ENCODE measurements around the gene CTSV.
A peak's percentile ranks its signal among the peaks of the same experiment; 100 is the strongest.
"Not testable (repeated sequence)": the region's sequence is repeated elsewhere in the genome, so short reads cannot be mapped to it uniquely, and the experiment has no call there.

CTSV gene

GRCh38 chr9:97045300-97045699 lies 6.4 kb upstream of the CTSV start:
- Histone ChIP-seq H3K27ac (ENCODE audit: low read depth, low read length) (no peak overlapping the region), H3K4me1 (ENCODE audit: control insufficient read depth, insufficient read depth, low read length, unreplicated experiment) (no peaks in the 10 kb centered on the region), H3K36me3 (ENCODE audit: insufficient read depth, low read length) (no peaks in the 10 kb centered on the region), H2AFZ (ENCODE audit: low read length, unreplicated experiment) (no peak overlapping the region), H3K4me3 (ENCODE audit: low read depth, low read length) (no peak overlapping the region), H3K27me3 (ENCODE audit: insufficient read depth, low read length) (peaks cover 79% of the 10 kb centered on the region), H3K79me2 (ENCODE audit: control insufficient read depth, insufficient read depth, low read length, unreplicated experiment) (no peaks in the 10 kb centered on the region)

DNA sequence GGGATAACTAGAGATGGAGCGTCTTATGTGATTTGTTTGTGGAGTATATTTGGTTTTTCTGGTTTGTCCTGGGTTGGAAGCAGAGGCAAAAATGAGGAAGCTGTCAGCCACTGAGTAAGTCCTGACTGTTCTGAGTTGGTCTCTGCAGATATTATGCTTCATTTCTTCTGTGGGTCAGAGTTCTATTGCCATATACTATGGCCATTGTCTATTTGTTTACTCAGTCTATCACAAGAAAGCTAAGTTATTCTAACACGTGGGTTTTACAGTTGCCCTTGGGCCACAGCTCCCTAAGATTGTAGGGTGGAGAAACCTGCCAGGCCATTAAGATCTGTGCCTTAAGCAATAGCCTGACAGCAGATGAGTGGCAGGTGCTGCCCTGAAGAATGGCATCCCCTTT lies 3.0 kb upstream of the CTSV start:
- H2AFZ ChIP-seq (ENCODE audit: low read length, unreplicated experiment) = no peak overlapping the region
- peaks cover 69% of the 10 kb centered on the region for H3K27me3 ChIP-seq (ENCODE audit: insufficient read depth, low read length)
- H3K36me3 ChIP-seq (ENCODE audit: insufficient read depth, low read length) = no peaks in the 10 kb centered on the region
- H3K4me3 ChIP-seq (ENCODE audit: low read depth, low read length) = no peak overlapping the region
- no peaks in the 10 kb centered on the region for H3K4me1 ChIP-seq (ENCODE audit: control insufficient read depth, insufficient read depth, low read length, unreplicated experiment)
- no peak overlapping the region for H3K27ac ChIP-seq (ENCODE audit: low read depth, low read length)
- H3K79me2 ChIP-seq (ENCODE audit: control insufficient read depth, insufficient read depth, low read length, unreplicated experiment) = no peaks in the 10 kb centered on the region

GRCh38 chr9:97039514-97039860 lies 545 bp upstream of the CTSV start:
- Histone ChIP-seq H3K4me3 (ENCODE audit: low read depth, low read length) (peak overlapping the region; percentile 78), H2AFZ (ENCODE audit: low read length, unreplicated experiment) (peak overlapping the region; percentile 83), H3K27me3 (ENCODE audit: insufficient read depth, low read length) (peaks cover 65% of the 10 kb centered on the region), H3K27ac (ENCODE audit: low read depth, low read length) (no peak overlapping the region), H3K79me2 (ENCODE audit: control insufficient read depth, insufficient read depth, low read length, unreplicated experiment) (no peaks in the 10 kb centered on the region), H3K4me1 (ENCODE audit: control insufficient read depth, insufficient read depth, low read length, unreplicated experiment) (no peaks in the 10 kb centered on the region), H3K36me3 (ENCODE audit: insufficient read depth, low read length) (no peaks in the 10 kb centered on the region)

DNA sequence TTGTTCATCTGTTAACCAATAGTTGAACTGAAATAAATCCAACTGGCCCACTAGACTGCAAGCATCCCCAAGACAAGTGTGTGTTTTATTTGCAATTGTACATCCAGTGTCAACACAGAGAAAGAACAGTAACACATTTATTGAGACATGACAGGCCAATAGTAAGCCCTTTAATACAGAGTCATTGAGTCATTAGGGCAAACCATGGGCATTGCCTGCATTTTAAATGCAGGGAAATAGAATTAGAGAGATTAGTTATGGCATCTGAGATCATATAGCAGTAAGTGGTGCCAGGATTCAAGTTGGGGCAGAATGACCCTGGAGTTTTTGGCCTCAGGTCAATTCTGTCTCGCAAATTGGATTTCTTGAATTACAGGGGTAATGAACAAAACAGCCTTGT lies 15.4 kb downstream of the CTSV start:
- not testable (repeated sequence) for H3K27me3 ChIP-seq (ENCODE audit: insufficient read depth, low read length); H3K4me3 ChIP-seq (ENCODE audit: low read depth, low read length); H3K79me2 ChIP-seq (ENCODE audit: control insufficient read depth, insufficient read depth, low read length, unreplicated experiment); H3K4me1 ChIP-seq (ENCODE audit: control insufficient read depth, insufficient read depth, low read length, unreplicated experiment); H3K36me3 ChIP-seq (ENCODE audit: insufficient read depth, low read length); H3K27ac ChIP-seq (ENCODE audit: low read depth, low read length); H2AFZ ChIP-seq (ENCODE audit: low read length, unreplicated experiment)

DNA sequence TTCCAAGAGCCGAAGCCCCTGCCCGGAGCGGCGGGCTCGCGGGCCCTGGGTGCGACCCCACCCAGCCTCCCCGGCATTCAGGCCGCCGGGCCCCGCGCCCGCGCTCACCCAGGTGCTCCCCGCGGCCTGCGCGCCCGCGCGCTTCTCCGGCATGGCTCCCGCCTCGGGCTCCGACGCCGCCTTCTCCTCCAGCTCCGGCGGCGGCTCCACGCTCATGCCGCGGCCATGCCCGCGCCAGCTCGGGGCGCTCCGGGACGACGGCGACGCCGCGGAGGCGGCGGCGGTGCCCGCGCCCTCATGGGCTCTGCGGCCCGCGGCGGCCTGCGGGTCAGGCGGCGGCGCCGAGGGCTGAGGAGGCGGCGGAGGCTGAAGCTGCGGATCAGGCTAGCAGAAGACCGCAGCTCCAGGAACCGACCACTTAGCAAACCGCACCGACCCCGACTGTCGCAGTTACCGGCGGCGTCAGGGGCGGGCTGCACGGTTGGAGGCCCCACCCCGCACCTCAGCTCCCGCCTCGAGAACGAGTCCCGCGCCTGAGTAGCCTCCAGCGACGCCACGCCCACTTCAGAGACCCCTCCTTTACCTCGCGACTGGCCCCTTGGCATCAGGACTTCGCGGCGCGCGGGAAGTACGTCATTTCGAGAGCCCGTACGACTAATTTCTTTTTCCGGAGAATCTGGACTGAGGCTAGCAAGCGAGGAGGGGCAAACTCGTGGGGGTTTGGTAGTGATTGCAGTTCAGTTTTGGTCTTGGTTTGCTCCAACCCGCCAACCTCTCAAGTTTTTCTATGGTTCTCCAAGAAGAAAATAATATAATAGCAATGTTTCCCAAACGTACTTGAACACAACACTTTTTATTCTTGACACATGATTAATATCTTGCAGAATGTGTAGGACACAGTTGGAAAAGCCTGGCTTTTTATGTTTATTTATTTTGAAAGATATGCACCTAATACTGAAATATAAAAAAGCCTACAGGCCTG lies 25.5 kb downstream of the CTSV start:
- peak overlapping the region; percentile 83 for H3K4me3 ChIP-seq (ENCODE audit: low read depth, low read length)
- H2AFZ ChIP-seq (ENCODE audit: low read length, unreplicated experiment) = peak overlapping the region; percentile 99
- H3K27me3 ChIP-seq (ENCODE audit: insufficient read depth, low read length); H3K4me1 ChIP-seq (ENCODE audit: control insufficient read depth, insufficient read depth, low read length, unreplicated experiment); H3K36me3 ChIP-seq (ENCODE audit: insufficient read depth, low read length): not testable (repeated sequence)
- H3K79me2 ChIP-seq (ENCODE audit: control insufficient read depth, insufficient read depth, low read length, unreplicated experiment) = peaks cover 13% of the 10 kb centered on the region
- peak overlapping the region; percentile 63 for H3K27ac ChIP-seq (ENCODE audit: low read depth, low read length)

DNA sequence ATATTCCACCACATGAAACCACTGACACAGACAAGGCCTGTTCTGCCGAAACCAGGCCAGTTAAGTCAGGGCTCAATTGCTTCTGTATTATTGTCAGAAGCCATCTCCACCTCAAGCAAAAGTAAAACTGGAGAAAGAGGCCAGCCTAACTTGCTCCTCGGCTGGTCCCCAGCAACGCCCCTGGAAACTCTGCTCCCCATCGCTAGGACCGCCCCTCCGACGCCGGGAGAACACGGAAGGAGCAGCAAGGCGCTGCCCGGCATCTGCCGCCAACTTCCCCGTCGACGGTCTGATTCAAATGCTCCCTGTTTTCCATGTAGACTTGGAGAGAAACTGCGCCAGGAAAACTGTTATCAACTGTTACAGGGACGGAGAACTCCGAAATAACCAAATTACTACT lies 26.3 kb downstream of the CTSV start:
- not testable (repeated sequence) for H2AFZ ChIP-seq (ENCODE audit: low read length, unreplicated experiment); H3K36me3 ChIP-seq (ENCODE audit: insufficient read depth, low read length); H3K27me3 ChIP-seq (ENCODE audit: insufficient read depth, low read length); H3K4me1 ChIP-seq (ENCODE audit: control insufficient read depth, insufficient read depth, low read length, unreplicated experiment)
- H3K27ac ChIP-seq (ENCODE audit: low read depth, low read length) = peak overlapping the region; percentile 16; the same call in 1 of the 2 replicates
- H3K79me2 ChIP-seq (ENCODE audit: control insufficient read depth, insufficient read depth, low read length, unreplicated experiment) = peaks cover 13% of the 10 kb centered on the region
- H3K4me3 ChIP-seq (ENCODE audit: low read depth, low read length) = peak overlapping the region; percentile 83

- H2AFZ ChIP-seq (ENCODE audit: low read length, unreplicated experiment); H3K4me1 ChIP-seq (ENCODE audit: control insufficient read depth, insufficient read depth, low read length, unreplicated experiment); H3K36me3 ChIP-seq (ENCODE audit: insufficient read depth, low read length); H3K27me3 ChIP-seq (ENCODE audit: insufficient read depth, low read length); H3K27ac ChIP-seq (ENCODE audit: low read depth, low read length); H3K4me3 ChIP-seq (ENCODE audit: low read depth, low read length): not testable (repeated sequence)
- H3K79me2 ChIP-seq (ENCODE audit: control insufficient read depth, insufficient read depth, low read length, unreplicated experiment) = peaks cover 45% of the 10 kb centered on the region
These were observed 36.7 kb downstream of the CTSV start for GRCh38 chr9:97002195-97002594.

DNA sequence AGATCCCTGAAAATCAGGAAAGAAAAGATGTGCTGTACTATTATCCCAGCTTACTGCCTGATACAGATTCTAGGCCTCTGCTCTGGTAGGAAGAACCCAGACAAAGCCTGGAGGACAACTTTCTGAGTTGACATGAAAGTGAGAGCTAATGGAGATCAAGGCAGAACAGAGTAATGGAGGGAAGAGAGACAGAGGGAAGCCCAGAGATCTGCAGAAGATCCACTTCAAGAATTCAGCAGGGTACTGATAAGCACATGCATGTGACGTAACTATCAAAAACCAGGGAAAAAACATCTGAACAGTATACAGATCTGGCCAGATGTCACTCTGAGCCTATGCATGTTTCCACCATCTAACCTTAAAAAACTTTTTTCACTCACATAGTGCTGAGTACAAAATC lies 37.6 kb downstream of the CTSV start:
- not testable (repeated sequence) for H3K4me1 ChIP-seq (ENCODE audit: control insufficient read depth, insufficient read depth, low read length, unreplicated experiment); H3K27me3 ChIP-seq (ENCODE audit: insufficient read depth, low read length); H2AFZ ChIP-seq (ENCODE audit: low read length, unreplicated experiment); H3K27ac ChIP-seq (ENCODE audit: low read depth, low read length); H3K4me3 ChIP-seq (ENCODE audit: low read depth, low read length); H3K36me3 ChIP-seq (ENCODE audit: insufficient read depth, low read length)
- peaks cover 43% of the 10 kb centered on the region for H3K79me2 ChIP-seq (ENCODE audit: control insufficient read depth, insufficient read depth, low read length, unreplicated experiment)

DNA sequence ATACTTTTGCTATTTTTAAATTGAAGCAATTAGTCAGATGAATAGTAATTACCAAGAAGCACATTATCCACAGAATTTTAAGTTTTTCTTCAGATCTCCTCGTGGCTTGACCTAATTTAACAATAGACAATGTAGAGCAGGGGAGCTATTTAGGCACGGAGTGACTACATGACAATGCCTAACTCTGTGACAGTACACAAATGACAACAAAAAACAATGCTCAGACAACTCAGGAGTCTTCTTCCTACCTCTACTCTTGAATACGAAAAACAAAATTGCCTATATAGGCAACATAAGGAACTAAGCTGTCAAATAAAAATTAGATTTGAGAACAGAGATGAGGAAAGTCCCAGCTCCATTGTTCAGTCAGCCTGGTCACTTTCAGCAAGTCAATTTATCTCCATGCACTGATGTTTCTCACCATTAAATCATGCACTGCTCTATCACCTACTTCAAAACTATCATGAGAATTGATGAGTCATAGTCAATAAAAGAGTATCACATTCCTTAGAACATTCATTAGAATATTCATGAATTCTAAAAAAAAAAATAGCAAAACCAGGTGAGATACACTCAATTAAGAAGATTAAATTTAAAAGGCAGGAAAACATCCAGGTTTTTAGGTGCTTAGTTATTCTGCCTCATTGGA lies 38.7 kb downstream of the CTSV start:
- not testable (repeated sequence) for H2AFZ ChIP-seq (ENCODE audit: low read length, unreplicated experiment); H3K4me3 ChIP-seq (ENCODE audit: low read depth, low read length); H3K27me3 ChIP-seq (ENCODE audit: insufficient read depth, low read length); H3K36me3 ChIP-seq (ENCODE audit: insufficient read depth, low read length); H3K4me1 ChIP-seq (ENCODE audit: control insufficient read depth, insufficient read depth, low read length, unreplicated experiment)
- H3K27ac ChIP-seq (ENCODE audit: low read depth, low read length) = peak overlapping the region; percentile 34; the same call in 1 of the 2 replicates
- H3K79me2 ChIP-seq (ENCODE audit: control insufficient read depth, insufficient read depth, low read length, unreplicated experiment) = peaks cover 42% of the 10 kb centered on the region

- not testable (repeated sequence) for H3K4me3 ChIP-seq (ENCODE audit: low read depth, low read length); H3K27ac ChIP-seq (ENCODE audit: low read depth, low read length); H2AFZ ChIP-seq (ENCODE audit: low read length, unreplicated experiment); H3K4me1 ChIP-seq (ENCODE audit: control insufficient read depth, insufficient read depth, low read length, unreplicated experiment); H3K27me3 ChIP-seq (ENCODE audit: insufficient read depth, low read length); H3K36me3 ChIP-seq (ENCODE audit: insufficient read depth, low read length)
- H3K79me2 ChIP-seq (ENCODE audit: control insufficient read depth, insufficient read depth, low read length, unreplicated experiment) = peaks cover 38% of the 10 kb centered on the region
These were observed 39.2 kb downstream of the CTSV start for GRCh38 chr9:96999733-97000132.
